Measurements from ENCODE around the gene DTWD2. TPM values are rescaled to one million over a fixed set of nuclear protein-coding genes. Genes with fewer than 3 reads are reported as not detected.

Gene DTWD2
- total RNA-seq, 1 experiment from 2014 or later: 4.9 TPM

DNA sequence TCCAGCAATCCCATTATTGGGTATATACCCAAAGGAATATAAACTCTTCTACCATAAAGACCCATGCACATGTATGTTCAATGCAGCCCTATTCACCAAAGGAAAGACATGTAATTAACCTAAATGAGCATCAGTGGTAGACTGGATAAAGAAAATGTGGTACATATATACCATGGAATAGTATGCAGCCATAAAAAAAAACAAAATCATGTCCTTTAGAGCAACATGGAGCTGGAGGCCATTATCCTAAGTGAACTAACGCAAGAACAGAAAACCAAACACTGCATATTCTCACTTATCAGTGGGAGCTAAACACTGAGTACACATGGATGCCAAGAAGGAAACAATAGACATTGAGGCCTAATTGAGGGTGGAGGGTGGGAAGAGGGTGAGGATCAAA, 27.8 kb downstream of the DTWD2 start:
- TF ChIP-seq, protein P1, sequence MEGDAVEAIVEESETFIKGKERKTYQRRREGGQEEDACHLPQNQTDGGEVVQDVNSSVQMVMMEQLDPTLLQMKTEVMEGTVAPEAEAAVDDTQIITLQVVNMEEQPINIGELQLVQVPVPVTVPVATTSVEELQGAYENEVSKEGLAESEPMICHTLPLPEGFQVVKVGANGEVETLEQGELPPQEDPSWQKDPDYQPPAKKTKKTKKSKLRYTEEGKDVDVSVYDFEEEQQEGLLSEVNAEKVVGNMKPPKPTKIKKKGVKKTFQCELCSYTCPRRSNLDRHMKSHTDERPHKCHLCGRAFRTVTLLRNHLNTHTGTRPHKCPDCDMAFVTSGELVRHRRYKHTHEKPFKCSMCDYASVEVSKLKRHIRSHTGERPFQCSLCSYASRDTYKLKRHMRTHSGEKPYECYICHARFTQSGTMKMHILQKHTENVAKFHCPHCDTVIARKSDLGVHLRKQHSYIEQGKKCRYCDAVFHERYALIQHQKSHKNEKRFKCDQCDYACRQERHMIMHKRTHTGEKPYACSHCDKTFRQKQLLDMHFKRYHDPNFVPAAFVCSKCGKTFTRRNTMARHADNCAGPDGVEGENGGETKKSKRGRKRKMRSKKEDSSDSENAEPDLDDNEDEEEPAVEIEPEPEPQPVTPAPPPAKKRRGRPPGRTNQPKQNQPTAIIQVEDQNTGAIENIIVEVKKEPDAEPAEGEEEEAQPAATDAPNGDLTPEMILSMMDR (conservative IDR thresholded peaks at IDR 0.05): no peak
- TF ChIP-seq EZH2 (IDR thresholded peaks at IDR 0.05; ENCODE audit: low read depth): no peak
- no TSS peak for BruUV-seq (replicated peaks)
- no peaks in the 10 kb centered on the region for H3K9me2 ChIP-seq (ENCODE audit: insufficient read depth)
- no peak overlapping the region for H3K4me3 ChIP-seq
- ChIA-PET CTCF (interaction anchor here (0.7 kb wide), 1 partner anchor 1446 kb away, joined by 3 read pairs; no protein-coding TSS in a partner anchor), POLR2A (ENCODE audit: unreplicated experiment) (no interaction called here)
- no peak for DNase-seq
- H3K27me3 ChIP-seq (ENCODE audit: insufficient read depth, low read depth): no peaks in the 10 kb centered on the region
- H3F3A ChIP-seq (ENCODE audit: insufficient read depth, low read depth): no peaks in the 10 kb centered on the region
- no peaks in the 10 kb centered on the region for H3K9me3 ChIP-seq (ENCODE audit: insufficient read depth, low read depth)
- intact Hi-C loops (cut with micrococcal nuclease; ENCODE audit: unreplicated experiment): no loop called here
- H3K4me2 ChIP-seq: no peak overlapping the region
- H2AFZ ChIP-seq: no peak overlapping the region
- H4K20me1 ChIP-seq (ENCODE audit: insufficient read depth): no peaks in the 10 kb centered on the region; the same call in 1 of the 2 replicates
- no peaks in the 10 kb centered on the region for H3K79me2 ChIP-seq (ENCODE audit: low read depth)
- no peak overlapping the region for H3K27ac ChIP-seq
- H3K36me3 ChIP-seq (ENCODE audit: low read depth): no peaks in the 10 kb centered on the region
- no peaks in the 10 kb centered on the region for H3K4me1 ChIP-seq (replicated peaks; ENCODE audit: insufficient read depth)

DNA sequence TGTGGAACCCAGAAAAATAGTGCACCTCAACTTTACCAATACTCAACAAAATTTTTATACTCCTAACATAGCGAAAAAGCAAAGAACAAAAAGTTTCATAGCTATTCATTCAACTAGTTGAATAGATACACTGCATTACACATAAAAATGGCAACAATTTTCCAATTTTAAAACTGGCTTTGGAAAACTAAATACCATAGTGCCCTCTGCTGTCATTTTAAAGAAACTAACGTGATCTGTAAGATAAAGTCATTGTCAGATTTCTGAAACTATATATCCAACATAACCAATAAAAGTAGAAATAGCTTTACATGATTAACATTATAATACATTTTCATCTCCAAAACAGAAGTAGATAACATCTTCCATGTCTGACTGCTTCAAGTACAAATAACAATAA, 31.6 kb downstream of the DTWD2 start:
- Histone ChIP-seq H3K79me2 (ENCODE audit: low read depth) (no peaks in the 10 kb centered on the region), H3K9me2 (ENCODE audit: insufficient read depth) (no peaks in the 10 kb centered on the region), H4K20me1 (ENCODE audit: insufficient read depth) (no peaks in the 10 kb centered on the region; the same call in 1 of the 2 replicates), H2AFZ (no peak overlapping the region), H3K4me3 (no peak overlapping the region), H3F3A (ENCODE audit: insufficient read depth, low read depth) (no peaks in the 10 kb centered on the region), H3K27ac (no peak overlapping the region), H3K4me2 (no peak overlapping the region), H3K4me1 (replicated peaks; ENCODE audit: insufficient read depth) (no peaks in the 10 kb centered on the region), H3K36me3 (ENCODE audit: low read depth) (no peaks in the 10 kb centered on the region), H3K9me3 (ENCODE audit: insufficient read depth, low read depth) (no peaks in the 10 kb centered on the region), H3K27me3 (ENCODE audit: insufficient read depth, low read depth) (no peaks in the 10 kb centered on the region)
- POLR2A ChIA-PET (ENCODE audit: unreplicated experiment): no interaction called here
- intact Hi-C loops (cut with micrococcal nuclease; ENCODE audit: unreplicated experiment): no loop called here
- no peak for TF ChIP-seq EZH2 (IDR thresholded peaks at IDR 0.05; ENCODE audit: low read depth)
- TF ChIP-seq, protein P1 (conservative IDR thresholded peaks at IDR 0.05): peak; percentile 61
- DNase-seq: no peak
- CTCF ChIA-PET: interaction anchor here (0.7 kb wide), 1 partner anchor 813 kb away, joined by 3 read pairs; no protein-coding TSS in a partner anchor
- BruUV-seq (replicated peaks): no TSS peak

DNA sequence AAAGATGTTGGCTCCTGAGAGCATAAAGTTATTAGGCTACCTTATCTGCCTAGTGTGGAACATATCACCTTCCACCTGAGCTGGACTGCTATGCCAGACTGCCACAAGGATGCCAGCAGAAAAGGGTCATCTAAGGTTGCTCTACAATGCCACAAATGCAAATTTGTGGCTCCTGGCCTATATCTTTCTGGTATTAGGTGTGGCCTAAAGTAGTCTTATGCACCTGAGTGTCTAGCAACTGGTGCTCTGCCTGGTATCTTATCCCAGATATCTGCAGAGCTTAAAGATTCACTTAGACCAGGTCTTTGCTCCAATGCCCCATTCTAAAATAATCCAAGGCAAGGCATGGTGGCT, 34.7 kb downstream of the DTWD2 start:
- H3K4me1 ChIP-seq (replicated peaks; ENCODE audit: insufficient read depth): no peaks in the 10 kb centered on the region
- H3K27ac ChIP-seq: no peak overlapping the region
- no peak overlapping the region for H3K4me3 ChIP-seq
- POLR2A ChIA-PET (ENCODE audit: unreplicated experiment): no interaction called here
- CTCF ChIA-PET: no interaction called here
- H4K20me1 ChIP-seq (ENCODE audit: insufficient read depth): no peaks in the 10 kb centered on the region; the same call in 1 of the 2 replicates
- H3K79me2 ChIP-seq (ENCODE audit: low read depth): no peaks in the 10 kb centered on the region
- no peak overlapping the region for H2AFZ ChIP-seq
- no peak for DNase-seq
- no peaks in the 10 kb centered on the region for H3F3A ChIP-seq (ENCODE audit: insufficient read depth, low read depth)
- TF ChIP-seq, protein P1 (conservative IDR thresholded peaks at IDR 0.05): no peak
- TF ChIP-seq EZH2 (IDR thresholded peaks at IDR 0.05; ENCODE audit: low read depth): no peak
- H3K27me3 ChIP-seq (ENCODE audit: insufficient read depth, low read depth): no peaks in the 10 kb centered on the region
- H3K9me3 ChIP-seq (ENCODE audit: insufficient read depth, low read depth): no peaks in the 10 kb centered on the region
- no peak overlapping the region for H3K4me2 ChIP-seq
- H3K36me3 ChIP-seq (ENCODE audit: low read depth): no peaks in the 10 kb centered on the region
- intact Hi-C loops (cut with micrococcal nuclease; ENCODE audit: unreplicated experiment): no loop called here
- H3K9me2 ChIP-seq (ENCODE audit: insufficient read depth): no peaks in the 10 kb centered on the region
- no TSS peak for BruUV-seq (replicated peaks)
